GM12878 (cell line): ENCODE results near the gene MAP2K7.

Experiments used
- BHLHE40 ChIP-seq, 2 experiments: fragments of 450-650 bp in 1 of 2; IDR thresholded peaks; 2 replicates each; pipeline ENCODE4 v1.6.1; 2011 to 2017; ENCODE audit warnings: low read depth in 2 of 2, borderline replicate concordance in 1 of 2, improper control_type of control experiment in 1 of 2, low read length in 1 of 2, mild to moderate bottlenecking in 1 of 2
- MTA2 ChIP-seq: fragments of 450-650 bp; IDR thresholded peaks from 2 replicates; pipeline ENCODE4 v1.6.1; 2016; ENCODE audit warnings: low read depth, mild to moderate bottlenecking, moderate library complexity
- POLR2A ChIP-seq: IDR thresholded peaks from 2 replicates; pipeline ENCODE4 v1.6.1; 2011; ENCODE audit warnings: low read depth, mild to moderate bottlenecking, low read length
- RAD51 ChIP-seq: fragments of 450-650 bp; IDR thresholded peaks from 2 replicates; pipeline ENCODE4 v1.6.1; 2016; ENCODE audit warnings: moderate library complexity, mild to moderate bottlenecking, inconsistent platforms
- SIX5 ChIP-seq: IDR thresholded peaks from 2 replicates; pipeline ENCODE4 v1.6.1; 2011; ENCODE audit warnings: mild to moderate bottlenecking, low read depth, low read length, moderate library complexity; ENCODE audit not compliant: severe bottlenecking
- SP1 ChIP-seq: IDR thresholded peaks from one replicate; pipeline ENCODE4 v1.6.1; 2011; ENCODE audit warnings: low read depth, low read length
- ZBED1 ChIP-seq: IDR thresholded peaks from 2 replicates; pipeline ENCODE4 v1.6.1; 2016; ENCODE audit warnings: borderline replicate concordance
- TF ChIP-seq, protein P1 (sequence below): IDR thresholded peaks from 2 replicates; pipeline ENCODE4 v1.6.1; 2012; ENCODE audit warnings: mild to moderate bottlenecking, low read depth, low read length
- TF ChIP-seq, protein P2 (sequence below), 3 experiments: IDR thresholded peaks in 2 of 3; conservative IDR thresholded peaks in 1 of 3; 2 replicates each; pipeline ENCODE4 v1.5.1; 2011; ENCODE audit warnings: low read depth in 3 of 3, low read length in 3 of 3, mild to moderate bottlenecking in 3 of 3, control low read depth in 2 of 3, moderate library complexity in 2 of 3, inconsistent platforms in 1 of 3, mixed read lengths in 1 of 3; ENCODE audit not compliant: control insufficient read depth in 2 of 3, insufficient read depth in 1 of 3; ENCODE audit errors: extremely low read depth in 1 of 3

DNA sequence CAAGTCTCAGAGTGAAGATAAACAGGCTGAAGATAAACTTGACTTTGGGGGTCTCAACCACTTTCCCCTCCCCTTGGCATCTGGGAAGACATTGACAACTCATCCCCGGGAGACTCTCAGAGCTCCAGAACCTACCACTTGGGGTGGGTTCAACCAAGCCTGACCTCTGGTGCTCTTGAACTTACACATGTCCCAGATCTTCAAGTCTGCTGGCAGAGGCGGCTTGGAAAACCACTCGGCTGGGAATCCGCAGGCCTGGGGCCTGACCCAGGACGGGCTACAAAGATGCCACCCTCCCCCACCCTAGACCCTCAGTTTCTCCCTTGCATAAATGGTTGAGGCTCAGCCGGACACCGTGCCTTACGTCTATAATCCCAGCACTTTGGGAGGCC is 14.9 kb upstream of the MAP2K7 start:
- TF ChIP-seq, protein P1, sequence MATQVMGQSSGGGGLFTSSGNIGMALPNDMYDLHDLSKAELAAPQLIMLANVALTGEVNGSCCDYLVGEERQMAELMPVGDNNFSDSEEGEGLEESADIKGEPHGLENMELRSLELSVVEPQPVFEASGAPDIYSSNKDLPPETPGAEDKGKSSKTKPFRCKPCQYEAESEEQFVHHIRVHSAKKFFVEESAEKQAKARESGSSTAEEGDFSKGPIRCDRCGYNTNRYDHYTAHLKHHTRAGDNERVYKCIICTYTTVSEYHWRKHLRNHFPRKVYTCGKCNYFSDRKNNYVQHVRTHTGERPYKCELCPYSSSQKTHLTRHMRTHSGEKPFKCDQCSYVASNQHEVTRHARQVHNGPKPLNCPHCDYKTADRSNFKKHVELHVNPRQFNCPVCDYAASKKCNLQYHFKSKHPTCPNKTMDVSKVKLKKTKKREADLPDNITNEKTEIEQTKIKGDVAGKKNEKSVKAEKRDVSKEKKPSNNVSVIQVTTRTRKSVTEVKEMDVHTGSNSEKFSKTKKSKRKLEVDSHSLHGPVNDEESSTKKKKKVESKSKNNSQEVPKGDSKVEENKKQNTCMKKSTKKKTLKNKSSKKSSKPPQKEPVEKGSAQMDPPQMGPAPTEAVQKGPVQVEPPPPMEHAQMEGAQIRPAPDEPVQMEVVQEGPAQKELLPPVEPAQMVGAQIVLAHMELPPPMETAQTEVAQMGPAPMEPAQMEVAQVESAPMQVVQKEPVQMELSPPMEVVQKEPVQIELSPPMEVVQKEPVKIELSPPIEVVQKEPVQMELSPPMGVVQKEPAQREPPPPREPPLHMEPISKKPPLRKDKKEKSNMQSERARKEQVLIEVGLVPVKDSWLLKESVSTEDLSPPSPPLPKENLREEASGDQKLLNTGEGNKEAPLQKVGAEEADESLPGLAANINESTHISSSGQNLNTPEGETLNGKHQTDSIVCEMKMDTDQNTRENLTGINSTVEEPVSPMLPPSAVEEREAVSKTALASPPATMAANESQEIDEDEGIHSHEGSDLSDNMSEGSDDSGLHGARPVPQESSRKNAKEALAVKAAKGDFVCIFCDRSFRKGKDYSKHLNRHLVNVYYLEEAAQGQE, result no peak
- TF ChIP-seq SIX5, result no peak
- no peak for TF ChIP-seq BHLHE40 (IDR thresholded peaks at IDR 0.05; ENCODE audit: borderline replicate concordance in 1 of 2, low read depth in 2 of 2, low read length in 1 of 2)
- TF ChIP-seq POLR2A, result no peak
- TF ChIP-seq, protein P2, sequence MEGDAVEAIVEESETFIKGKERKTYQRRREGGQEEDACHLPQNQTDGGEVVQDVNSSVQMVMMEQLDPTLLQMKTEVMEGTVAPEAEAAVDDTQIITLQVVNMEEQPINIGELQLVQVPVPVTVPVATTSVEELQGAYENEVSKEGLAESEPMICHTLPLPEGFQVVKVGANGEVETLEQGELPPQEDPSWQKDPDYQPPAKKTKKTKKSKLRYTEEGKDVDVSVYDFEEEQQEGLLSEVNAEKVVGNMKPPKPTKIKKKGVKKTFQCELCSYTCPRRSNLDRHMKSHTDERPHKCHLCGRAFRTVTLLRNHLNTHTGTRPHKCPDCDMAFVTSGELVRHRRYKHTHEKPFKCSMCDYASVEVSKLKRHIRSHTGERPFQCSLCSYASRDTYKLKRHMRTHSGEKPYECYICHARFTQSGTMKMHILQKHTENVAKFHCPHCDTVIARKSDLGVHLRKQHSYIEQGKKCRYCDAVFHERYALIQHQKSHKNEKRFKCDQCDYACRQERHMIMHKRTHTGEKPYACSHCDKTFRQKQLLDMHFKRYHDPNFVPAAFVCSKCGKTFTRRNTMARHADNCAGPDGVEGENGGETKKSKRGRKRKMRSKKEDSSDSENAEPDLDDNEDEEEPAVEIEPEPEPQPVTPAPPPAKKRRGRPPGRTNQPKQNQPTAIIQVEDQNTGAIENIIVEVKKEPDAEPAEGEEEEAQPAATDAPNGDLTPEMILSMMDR (IDR thresholded peaks at IDR 0.05 in 2 of 3, conservative IDR thresholded peaks at IDR 0.05 in 1 of 3; ENCODE audit: control insufficient read depth in 2 of 3, extremely low read depth in 1 of 3, insufficient read depth in 1 of 3, low read depth in 3 of 3, low read length in 3 of 3), result no peak
- TF ChIP-seq ZBED1, result no peak
- no peak for TF ChIP-seq MTA2
- no peak for TF ChIP-seq SP1
- TF ChIP-seq RAD51, result no peak
